HCT116 (cell line): Measurements from ENCODE around the gene SEMA4D. TPM values are rescaled to one million over a fixed set of nuclear protein-coding genes. Genes with fewer than 3 reads are reported as not detected.

Experiments
- ATAC-seq: fragments of 200-7000 bp; cut with Tn5 transposase; 2 replicates; pipeline ENCODE4 v1.9.1; 2020; ENCODE audit warnings: mild to moderate bottlenecking, moderate library complexity
- BruUV-seq: library from RNA; stranded (reverse); fragments of 400-500 nt; replicated peaks from 2 replicates; lab custom pipeline; 2021; lab: Mats Ljungman, UMichigan
- CTCF ChIA-PET: fragments of 300-600 bp; sonication (Branson Sonifier 250); formaldehyde crosslinking; loops from one replicate; lab custom pipeline; 2021; ENCODE audit warnings: antibody characterized with exemption; lab: Charles Lee
- POLR2A ChIA-PET: fragments of 300-600, 350-600 bp; sonication (Branson Sonifier 250); formaldehyde crosslinking; loops from one replicate; lab custom pipeline; 2021; ENCODE audit warnings: antibody characterized with exemption; lab: Charles Lee
- RAD21 ChIA-PET, 2 experiments: fragments of 300-600 bp; sonication (Branson Sonifier 250); formaldehyde crosslinking; loops; one replicate each; lab custom pipeline; 2023; ENCODE audit warnings: low total read pairs in 2 of 2; ENCODE audit not compliant: uncharacterized antibody in 2 of 2, unreplicated experiment in 2 of 2, low non-redundant PET in 1 of 2; lab: Charles Lee
- DNase-seq: peaks from one replicate; pipeline ENCODE4 v3.0.0-alpha.2; 2010; ENCODE audit warnings: low read depth, low spot score
- H2AFZ ChIP-seq: fragments of 200-600 bp; shearing (Covaris generic), sonication (generic); 2 replicates; pipeline ENCODE4 v1.6.1; 2017; ENCODE audit warnings: low read depth, mixed run types, mixed read lengths, antibody characterized with exemption, low read length; ENCODE audit not compliant: poor library complexity, severe bottlenecking
- H3K27ac ChIP-seq: 2 replicates; pipeline ENCODE4 v1.5.1; 2012; ENCODE audit warnings: low read depth, low read length
- H3K27me3 ChIP-seq: fragments of 200-600 bp; sonication (generic); 2 replicates; pipeline ENCODE4 v1.6.1; 2016; ENCODE audit warnings: mixed run types, low read length, mixed read lengths; ENCODE audit not compliant: insufficient read depth
- H3K36me3 ChIP-seq, 2 experiments: fragments of 200-500 bp in 1 of 2; fragments of 200-600 bp in 1 of 2; sonication (Bioruptor generic) in 1 of 2; sonication (generic) in 1 of 2; 2 replicates each; pipeline versions ENCODE4 v1.5.1 to v1.6.1; 2014 to 2016; ENCODE audit warnings: low read length in 2 of 2, inconsistent platforms in 1 of 2, mixed read lengths in 1 of 2, mixed run types in 1 of 2; ENCODE audit not compliant: insufficient read depth in 2 of 2, control insufficient read depth in 1 of 2
- H3K4me1 ChIP-seq, 2 experiments: fragments of 200-600 bp in 1 of 2; sonication (generic) in 1 of 2; 2 replicates each; pipeline versions ENCODE4 v1.5.1 to v1.6.1; 2012 to 2017; ENCODE audit warnings: low read length in 2 of 2, inconsistent platforms in 1 of 2, mild to moderate bottlenecking in 1 of 2, mixed read lengths in 1 of 2, mixed run types in 1 of 2, moderate library complexity in 1 of 2; ENCODE audit not compliant: insufficient read depth in 2 of 2, control insufficient read depth in 1 of 2
- H3K4me2 ChIP-seq: fragments of 200-600 bp; sonication (generic); 2 replicates; pipeline ENCODE4 v1.6.1; 2017; ENCODE audit warnings: mixed run types, low read length, mixed read lengths
- H3K4me3 ChIP-seq, 2 experiments: fragments of 200-600 bp in 1 of 2; sonication (generic) in 1 of 2; replicated peaks in 1 of 2; 2 replicates each; pipeline ENCODE4 v1.5.1; 2011 to 2016; ENCODE audit warnings: low read length in 2 of 2, control low read depth in 1 of 2, low read depth in 1 of 2, mild to moderate bottlenecking in 1 of 2, mixed read lengths in 1 of 2, mixed run types in 1 of 2
- H3K79me2 ChIP-seq: fragments of 200-600 bp; sonication (generic); 2 replicates; pipeline ENCODE4 v1.6.1; 2017; ENCODE audit warnings: mild to moderate bottlenecking, mixed run types, low read length, moderate library complexity, mixed read lengths; ENCODE audit not compliant: insufficient read depth
- H3K9ac ChIP-seq: fragments of 200-600 bp; sonication (generic); 2 replicates; pipeline ENCODE4 v1.6.1; 2016; ENCODE audit warnings: low read length, mixed read lengths
- H3K9me2 ChIP-seq: fragments of 200-600 bp; sonication (generic), shearing (Covaris generic); 2 replicates; pipeline ENCODE4 v1.6.1; 2017; ENCODE audit warnings: mixed run types, mild to moderate bottlenecking, moderate library complexity; ENCODE audit not compliant: insufficient read depth
- H3K9me3 ChIP-seq, 2 experiments: fragments of 200-500 bp in 1 of 2; fragments of 200-600 bp in 1 of 2; sonication (Bioruptor generic) in 1 of 2; sonication (generic) in 1 of 2; 2 replicates each; pipeline ENCODE4 v1.6.1; 2014 to 2017; ENCODE audit warnings: low read length in 2 of 2, mixed read lengths in 2 of 2, inconsistent platforms in 1 of 2, low read depth in 1 of 2, mild to moderate bottlenecking in 1 of 2, mixed run types in 1 of 2, moderate library complexity in 1 of 2; ENCODE audit not compliant: control insufficient read depth in 1 of 2, insufficient read depth in 1 of 2
- H4K20me1 ChIP-seq: fragments of 200-600 bp; sonication (generic), shearing (Covaris generic); 2 replicates; pipeline ENCODE4 v1.6.1; 2017; ENCODE audit warnings: mixed run types, mild to moderate bottlenecking, moderate library complexity; ENCODE audit not compliant: insufficient read depth
- CEBPB ChIP-seq: IDR thresholded peaks from 2 replicates; pipeline ENCODE4 v1.6.1; 2012; ENCODE audit warnings: low read depth
- EGR1 ChIP-seq: IDR thresholded peaks from 2 replicates; pipeline ENCODE4 v1.6.1; 2012; ENCODE audit warnings: low read depth
- ELF1 ChIP-seq: IDR thresholded peaks from 2 replicates; pipeline ENCODE4 v1.6.1; 2012; ENCODE audit warnings: low read depth, borderline replicate concordance
- EZH2 ChIP-seq: fragments of 200-600 bp; sonication (generic); IDR thresholded peaks from 2 replicates; pipeline ENCODE4 v1.6.1; 2017; ENCODE audit warnings: antibody characterized with exemption, mixed run types
- EZH2phosphoT487 ChIP-seq: fragments of 200-600 bp; IDR thresholded peaks from 2 replicates; pipeline ENCODE4 v1.6.1; 2018; ENCODE audit warnings: antibody characterized with exemption, borderline replicate concordance
- JUND ChIP-seq: IDR thresholded peaks from 2 replicates; pipeline ENCODE4 v1.6.1; 2012
- POLR2A ChIP-seq: IDR thresholded peaks from 2 replicates; pipeline ENCODE4 v1.7.0; 2011; ENCODE audit warnings: borderline replicate concordance; ENCODE audit not compliant: insufficient read depth, insufficient read length; ENCODE audit errors: extremely low read depth
- RAD21 ChIP-seq: IDR thresholded peaks from 2 replicates; pipeline ENCODE4 v1.6.1; 2012; ENCODE audit warnings: low read depth, mild to moderate bottlenecking
- SIN3A ChIP-seq: IDR thresholded peaks from 2 replicates; pipeline ENCODE4 v1.6.1; 2012; ENCODE audit warnings: low read depth
- SP1 ChIP-seq: IDR thresholded peaks from 2 replicates; pipeline ENCODE4 v1.6.1; 2012; ENCODE audit warnings: low read depth
- SRF ChIP-seq: IDR thresholded peaks from 2 replicates; pipeline ENCODE4 v1.6.1; 2012; ENCODE audit warnings: low read depth
- TCF7L2 ChIP-seq: IDR thresholded peaks from 2 replicates; pipeline ENCODE4 v1.7.0; 2011; ENCODE audit warnings: borderline replicate concordance, inconsistent platforms; ENCODE audit not compliant: insufficient read depth, insufficient read length; ENCODE audit errors: extremely low read depth
- ZNF274 ChIP-seq: fragments of 200-500 bp; sonication (Bioruptor generic); IDR thresholded peaks from 2 replicates; pipeline ENCODE4 v1.6.1; 2014; ENCODE audit warnings: mild to moderate bottlenecking, low read depth, low read length, inconsistent platforms
- intact Hi-C: fragments of 100-400 bp; cut with micrococcal nuclease; formaldehyde crosslinking; loops from 2 replicates; pipeline ENCODE4 v1.10.0; 2022
- total RNA-seq: library from RNA; stranded (reverse); gene quantifications from one replicate; pipeline ENCODE4 v1.2.1, GENCODE V29; 2021; ENCODE audit not compliant: unreplicated experiment
- TF ChIP-seq, protein P1 (sequence below): IDR thresholded peaks from 2 replicates; pipeline ENCODE4 v1.6.1; 2012
- TF ChIP-seq, protein P2 (sequence below): IDR thresholded peaks from 2 replicates; pipeline ENCODE4 v1.6.1; 2011; ENCODE audit warnings: mild to moderate bottlenecking, low read length, moderate library complexity; ENCODE audit not compliant: insufficient replicate concordance; ENCODE audit errors: extremely low read depth
- TF ChIP-seq, protein P3 (sequence below), 3 experiments: fragments of 200-600 bp in 1 of 3; sonication (generic) in 1 of 3; IDR thresholded peaks in 2 of 3; conservative IDR thresholded peaks in 1 of 3; 2 replicates each; pipeline ENCODE4 v1.5.1; 2012 to 2017; ENCODE audit warnings: low read depth in 2 of 3, low read length in 2 of 3, antibody characterized with exemption in 1 of 3, borderline replicate concordance in 1 of 3, control low read depth in 1 of 3, mild to moderate bottlenecking in 1 of 3, mixed read lengths in 1 of 3, mixed run types in 1 of 3, moderate library complexity in 1 of 3; ENCODE audit not compliant: insufficient read depth in 1 of 3

The SEMA4D gene
- total RNA-seq, 1 experiment from 2014 or later, result 32.0 TPM

DNA sequence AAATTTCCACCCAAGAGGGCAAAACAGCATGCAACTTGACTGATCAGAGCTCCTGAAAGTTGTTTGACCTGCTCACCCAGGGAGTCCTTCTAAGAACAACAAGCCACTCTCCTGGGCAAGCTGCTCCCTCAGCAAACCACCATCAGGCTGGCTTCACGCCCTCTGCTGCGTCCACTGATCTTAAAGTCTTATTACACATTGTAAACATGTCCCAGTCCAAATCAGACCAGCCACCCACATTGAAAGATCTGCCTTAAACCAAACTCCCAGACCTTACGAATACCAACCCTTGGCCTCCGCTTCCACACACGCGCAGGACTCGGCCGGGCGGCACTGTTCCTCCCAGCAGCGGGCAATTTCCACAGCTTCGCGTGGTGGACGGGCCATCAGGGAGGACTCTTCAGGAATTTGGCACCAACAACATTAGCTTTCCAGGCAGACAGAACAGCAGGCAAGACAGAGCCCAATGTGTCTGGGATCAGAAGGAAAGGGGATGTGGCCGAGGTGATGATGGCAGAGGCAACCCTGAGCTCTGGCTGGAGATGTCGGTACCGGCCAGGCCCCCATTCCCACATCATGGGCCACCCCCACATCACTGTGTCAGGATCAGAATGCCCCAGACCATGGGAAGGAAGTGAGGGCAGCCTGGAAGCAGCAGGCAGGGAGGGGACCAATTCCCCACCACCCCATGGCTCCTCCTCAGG, 56.8 kb downstream of the SEMA4D start:
- no peak overlapping the region for H3K9ac ChIP-seq
- no peak overlapping the region for H2AFZ ChIP-seq
- no peaks in the 10 kb centered on the region for H3K36me3 ChIP-seq
- H4K20me1 ChIP-seq, result no peaks in the 10 kb centered on the region
- no peaks in the 10 kb centered on the region for H3K27me3 ChIP-seq
- no peaks in the 10 kb centered on the region for H3K9me2 ChIP-seq
- H3K79me2 ChIP-seq, result no peaks in the 10 kb centered on the region
- ChIA-PET POLR2A (no interaction called here), CTCF (no interaction called here), RAD21 (no interaction called here)
- BruUV-seq, result no TSS peak
- no peaks in the 10 kb centered on the region for H3K9me3 ChIP-seq
- no peak for DNase-seq
- H3K4me1 ChIP-seq, result peaks cover under 1 to 12% of the 10 kb centered on the region in 2 experiments; a peak in 3 of 4 replicates
- H3K4me3 ChIP-seq, result no peak overlapping the region
- no peak for ATAC-seq
- TF ChIP-seq TCF7L2, result no peak
- TF ChIP-seq POLR2A, result no peak
- no peak for TF ChIP-seq RAD21
- no peak for TF ChIP-seq EGR1
- no peak for TF ChIP-seq CEBPB
- TF ChIP-seq, protein P1, sequence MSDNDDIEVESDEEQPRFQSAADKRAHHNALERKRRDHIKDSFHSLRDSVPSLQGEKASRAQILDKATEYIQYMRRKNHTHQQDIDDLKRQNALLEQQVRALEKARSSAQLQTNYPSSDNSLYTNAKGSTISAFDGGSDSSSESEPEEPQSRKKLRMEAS, result no peak
- no peak for TF ChIP-seq SIN3A
- no peak for TF ChIP-seq JUND
- no peak for TF ChIP-seq EZH2phosphoT487
- TF ChIP-seq, all 23 proteins: peak for 0
- intact Hi-C loops, result no loop called here
- no peak overlapping the region for H3K27ac ChIP-seq
- H3K4me2 ChIP-seq, result no peak overlapping the region

DNA sequence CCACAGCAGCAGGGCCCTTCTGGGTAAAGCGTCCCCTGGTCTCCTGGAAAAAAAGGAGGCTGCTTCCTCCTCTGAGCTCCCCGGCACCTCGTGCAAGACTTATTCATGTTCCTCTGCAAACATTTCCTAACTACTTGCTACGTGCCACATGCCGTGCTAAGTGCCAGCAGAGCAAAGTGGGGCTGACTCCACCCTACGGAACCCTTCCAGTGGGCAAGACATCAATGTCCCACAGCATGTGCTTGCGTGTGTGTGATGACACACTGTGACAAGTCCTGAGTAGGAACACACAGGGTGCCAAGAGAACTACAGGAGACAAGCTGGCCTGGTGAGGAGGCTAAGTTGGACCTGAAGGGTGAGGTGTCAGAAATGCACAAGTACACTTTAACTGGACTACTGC, 57.4 kb downstream of the SEMA4D start:
- no TSS peak for BruUV-seq
- H4K20me1 ChIP-seq, result no peaks in the 10 kb centered on the region
- ChIA-PET CTCF (no interaction called here), RAD21 (no interaction called here), POLR2A (no interaction called here)
- no peaks in the 10 kb centered on the region for H3K9me3 ChIP-seq
- H3K79me2 ChIP-seq, result no peaks in the 10 kb centered on the region
- H3K27me3 ChIP-seq, result no peaks in the 10 kb centered on the region
- ATAC-seq (no peak), DNase-seq (no peak)
- H3K27ac ChIP-seq, result no peak overlapping the region
- no peak overlapping the region for H3K4me2 ChIP-seq
- H2AFZ ChIP-seq, result no peak overlapping the region
- intact Hi-C loops, result no loop called here
- H3K4me1 ChIP-seq, result peaks cover 6 to 18% of the 10 kb centered on the region in 2 experiments
- H3K4me3 ChIP-seq, result no peak overlapping the region
- no peaks in the 10 kb centered on the region for H3K9me2 ChIP-seq
- no peaks in the 10 kb centered on the region for H3K36me3 ChIP-seq
- no peak overlapping the region for H3K9ac ChIP-seq
- no peak for TF ChIP-seq SIN3A
- TF ChIP-seq ELF1, result no peak
- no peak for TF ChIP-seq ZNF274
- TF ChIP-seq JUND, result no peak
- TF ChIP-seq SP1, result no peak
- TF ChIP-seq TCF7L2, result no peak
- TF ChIP-seq, protein P2, sequence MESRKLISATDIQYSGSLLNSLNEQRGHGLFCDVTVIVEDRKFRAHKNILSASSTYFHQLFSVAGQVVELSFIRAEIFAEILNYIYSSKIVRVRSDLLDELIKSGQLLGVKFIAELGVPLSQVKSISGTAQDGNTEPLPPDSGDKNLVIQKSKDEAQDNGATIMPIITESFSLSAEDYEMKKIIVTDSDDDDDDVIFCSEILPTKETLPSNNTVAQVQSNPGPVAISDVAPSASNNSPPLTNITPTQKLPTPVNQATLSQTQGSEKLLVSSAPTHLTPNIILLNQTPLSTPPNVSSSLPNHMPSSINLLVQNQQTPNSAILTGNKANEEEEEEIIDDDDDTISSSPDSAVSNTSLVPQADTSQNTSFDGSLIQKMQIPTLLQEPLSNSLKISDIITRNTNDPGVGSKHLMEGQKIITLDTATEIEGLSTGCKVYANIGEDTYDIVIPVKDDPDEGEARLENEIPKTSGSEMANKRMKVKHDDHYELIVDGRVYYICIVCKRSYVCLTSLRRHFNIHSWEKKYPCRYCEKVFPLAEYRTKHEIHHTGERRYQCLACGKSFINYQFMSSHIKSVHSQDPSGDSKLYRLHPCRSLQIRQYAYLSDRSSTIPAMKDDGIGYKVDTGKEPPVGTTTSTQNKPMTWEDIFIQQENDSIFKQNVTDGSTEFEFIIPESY, result no peak
- TF ChIP-seq, protein P1, result no peak
- TF ChIP-seq EZH2phosphoT487, result no peak
- TF ChIP-seq SRF, result no peak
- TF ChIP-seq EZH2, result no peak
- TF ChIP-seq, protein P3, sequence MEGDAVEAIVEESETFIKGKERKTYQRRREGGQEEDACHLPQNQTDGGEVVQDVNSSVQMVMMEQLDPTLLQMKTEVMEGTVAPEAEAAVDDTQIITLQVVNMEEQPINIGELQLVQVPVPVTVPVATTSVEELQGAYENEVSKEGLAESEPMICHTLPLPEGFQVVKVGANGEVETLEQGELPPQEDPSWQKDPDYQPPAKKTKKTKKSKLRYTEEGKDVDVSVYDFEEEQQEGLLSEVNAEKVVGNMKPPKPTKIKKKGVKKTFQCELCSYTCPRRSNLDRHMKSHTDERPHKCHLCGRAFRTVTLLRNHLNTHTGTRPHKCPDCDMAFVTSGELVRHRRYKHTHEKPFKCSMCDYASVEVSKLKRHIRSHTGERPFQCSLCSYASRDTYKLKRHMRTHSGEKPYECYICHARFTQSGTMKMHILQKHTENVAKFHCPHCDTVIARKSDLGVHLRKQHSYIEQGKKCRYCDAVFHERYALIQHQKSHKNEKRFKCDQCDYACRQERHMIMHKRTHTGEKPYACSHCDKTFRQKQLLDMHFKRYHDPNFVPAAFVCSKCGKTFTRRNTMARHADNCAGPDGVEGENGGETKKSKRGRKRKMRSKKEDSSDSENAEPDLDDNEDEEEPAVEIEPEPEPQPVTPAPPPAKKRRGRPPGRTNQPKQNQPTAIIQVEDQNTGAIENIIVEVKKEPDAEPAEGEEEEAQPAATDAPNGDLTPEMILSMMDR (IDR thresholded peaks at IDR 0.05 in 2 of 3, conservative IDR thresholded peaks at IDR 0.05 in 1 of 3; ENCODE audit: borderline replicate concordance in 1 of 3, insufficient read depth in 1 of 3, low read depth in 2 of 3, low read length in 2 of 3), result no peak
- TF ChIP-seq CEBPB, result no peak
